WTC11 (cell line): ENCODE results near the gene THEM5. TPM values are rescaled to one million over a fixed set of nuclear protein-coding genes. Genes with fewer than 3 reads are reported as not detected.
A peak's percentile ranks its signal among the peaks of the same experiment; 100 is the strongest.

Experiments
- ATAC-seq: fragments of 200-7000 bp; cut with Tn5 transposase; 2 replicates; pipeline ENCODE4 v1.10.0; 2021; ENCODE audit warnings: mild to moderate bottlenecking, moderate library complexity
- CTCF ChIA-PET: fragments of 300-600 bp; sonication (Branson Sonifier 250); formaldehyde crosslinking; loops from one replicate; lab custom pipeline; 2021; ENCODE audit warnings: antibody characterized with exemption; lab: Charles Lee
- POLR2A ChIA-PET: fragments of 350-600 bp; sonication (Branson Sonifier 250); formaldehyde crosslinking; loops from one replicate; lab custom pipeline; 2021; ENCODE audit warnings: antibody characterized with exemption; lab: Charles Lee
- DNase-seq: peaks from one replicate; pipeline ENCODE4 v3.0.0; 2021; ENCODE audit warnings: low spot score
- H3K27ac Mint-ChIP-seq: 2 replicates; pipeline ENCODE4 v1.8.0; 2021; ENCODE audit warnings: mixed read lengths
- H3K27me3 Mint-ChIP-seq: 2 replicates; pipeline ENCODE4 v1.8.0; 2021; ENCODE audit warnings: low read depth, mild to moderate bottlenecking, moderate library complexity, mixed read lengths
- H3K36me3 Mint-ChIP-seq: 2 replicates; pipeline ENCODE4 v1.8.0; 2021; ENCODE audit warnings: mixed read lengths
- H3K4me1 Mint-ChIP-seq: 2 replicates; pipeline ENCODE4 v1.8.0; 2022; ENCODE audit warnings: mixed read lengths
- H3K4me3 Mint-ChIP-seq: 2 replicates; pipeline ENCODE4 v1.8.0; 2021; ENCODE audit warnings: mild to moderate bottlenecking, moderate library complexity, mixed read lengths
- H3K9me3 Mint-ChIP-seq: 2 replicates; pipeline ENCODE4 v1.8.0; 2021; ENCODE audit warnings: mixed read lengths
- CTCF ChIP-seq: fragments of 200-600 bp; IDR thresholded peaks from 2 replicates; pipeline ENCODE4 v1.8.0; 2022; ENCODE audit warnings: antibody characterized with exemption
- FOXK1 ChIP-seq: sonication (generic); formaldehyde crosslinking; IDR thresholded peaks from 2 replicates; pipeline ENCODE4 v1.8.0; 2022; ENCODE audit warnings: mild to moderate bottlenecking, moderate library complexity, missing genetic modification reagents
- OVOL2 ChIP-seq: fragments of 250-450 bp; sonication (Bioruptor Pico); IDR thresholded peaks from 2 replicates; pipeline ENCODE4 v1.9.0; 2021; ENCODE audit warnings: mild to moderate bottlenecking, borderline replicate concordance
- PRDM15 ChIP-seq: sonication (generic); formaldehyde crosslinking; IDR thresholded peaks from 2 replicates; pipeline ENCODE4 v1.8.0; 2022; ENCODE audit warnings: missing genetic modification reagents
- PRRX2 ChIP-seq: fragments of 250-450 bp; sonication (Bioruptor Pico); IDR thresholded peaks from 2 replicates; pipeline ENCODE4 v1.8.0; 2021; ENCODE audit warnings: mild to moderate bottlenecking
- TCF7 ChIP-seq: sonication (generic); formaldehyde crosslinking; IDR thresholded peaks from 2 replicates; pipeline ENCODE4 v1.8.0; 2022; ENCODE audit warnings: mild to moderate bottlenecking, low read depth, missing genetic modification reagents, moderate library complexity
- TP53 ChIP-seq: sonication (generic); formaldehyde crosslinking; IDR thresholded peaks from 2 replicates; pipeline ENCODE4 v1.8.1; 2023; ENCODE audit warnings: mild to moderate bottlenecking, missing genetic modification reagents
- ZNF317 ChIP-seq: sonication (generic); formaldehyde crosslinking; IDR thresholded peaks from 2 replicates; pipeline ENCODE4 v1.8.1; 2023; ENCODE audit warnings: low read depth, mild to moderate bottlenecking, moderate library complexity, missing genetic modification reagents, borderline replicate concordance
- total RNA-seq: library from RNA; stranded (reverse); gene quantifications from 3 replicates; pipeline ENCODE4 v1.2.3, GENCODE V29; 2021
- TF ChIP-seq, protein P1 (sequence below): sonication (generic); formaldehyde crosslinking; IDR thresholded peaks from 2 replicates; pipeline ENCODE4 v1.8.1; 2022; ENCODE audit warnings: low read depth, mild to moderate bottlenecking, moderate library complexity, missing genetic modification reagents, borderline replicate concordance
- TF ChIP-seq, protein P2 (sequence below): fragments of 250-450 bp; sonication (Bioruptor Pico); conservative IDR thresholded peaks from 2 replicates; pipeline ENCODE4 v1.9.0; 2021; ENCODE audit warnings: mild to moderate bottlenecking
- TF ChIP-seq, protein P3 (sequence below): fragments of 250-450 bp; sonication (Bioruptor Pico); IDR thresholded peaks from 2 replicates; pipeline ENCODE4 v2.1.2; 2022; ENCODE audit warnings: mild to moderate bottlenecking, moderate library complexity

Gene THEM5
- total RNA-seq, 1 experiment from 2014 or later: not detected

DNA sequence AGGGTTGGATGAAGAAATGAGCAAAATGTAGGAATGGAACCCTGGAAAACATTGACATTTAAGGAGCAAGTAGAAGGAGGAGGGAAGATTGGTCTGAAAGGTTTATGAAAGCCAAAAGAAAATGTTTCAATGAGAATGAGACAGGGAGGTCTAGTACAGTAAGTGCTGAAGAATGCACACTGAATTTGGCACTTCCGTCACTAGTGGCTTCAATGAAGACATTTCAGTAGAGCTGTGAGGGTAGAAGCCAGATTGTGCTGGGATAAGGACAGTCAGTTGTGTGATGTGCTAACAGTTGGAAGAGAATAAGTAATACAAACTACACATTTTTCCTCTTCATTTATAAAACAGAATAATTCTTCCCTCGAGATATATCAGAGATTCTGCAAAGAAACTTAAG is 38.7 kb upstream of the THEM5 start (continued):
- TF ChIP-seq, protein P1, sequence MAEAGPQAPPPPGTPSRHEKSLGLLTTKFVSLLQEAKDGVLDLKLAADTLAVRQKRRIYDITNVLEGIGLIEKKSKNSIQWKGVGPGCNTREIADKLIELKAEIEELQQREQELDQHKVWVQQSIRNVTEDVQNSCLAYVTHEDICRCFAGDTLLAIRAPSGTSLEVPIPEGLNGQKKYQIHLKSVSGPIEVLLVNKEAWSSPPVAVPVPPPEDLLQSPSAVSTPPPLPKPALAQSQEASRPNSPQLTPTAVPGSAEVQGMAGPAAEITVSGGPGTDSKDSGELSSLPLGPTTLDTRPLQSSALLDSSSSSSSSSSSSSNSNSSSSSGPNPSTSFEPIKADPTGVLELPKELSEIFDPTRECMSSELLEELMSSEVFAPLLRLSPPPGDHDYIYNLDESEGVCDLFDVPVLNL (CRISPR knock-in tag): no peak

GRCh38 chr1:151891512-151891911 is 38.0 kb upstream of the THEM5 start:
- Mint-ChIP-seq H3K27me3 (no peaks in the 10 kb centered on the region), H3K4me3 (no peak overlapping the region), H3K9me3 (peaks cover 9% of the 10 kb centered on the region), H3K27ac (no peak overlapping the region), H3K4me1 (no peaks in the 10 kb centered on the region), H3K36me3 (peaks cover 29% of the 10 kb centered on the region)
- POLR2A ChIA-PET: no interaction called here
- TF ChIP-seq TCF7 (no peak), TP53 (CRISPR knock-in tag) (no peak), ZNF317 (CRISPR knock-in tag) (no peak), FOXK1 (no peak), PRRX2 (CRISPR knock-in tag) (no peak), PRDM15 (CRISPR knock-in tag) (no peak), OVOL2 (CRISPR knock-in tag) (no peak)
- TF ChIP-seq, protein P2, sequence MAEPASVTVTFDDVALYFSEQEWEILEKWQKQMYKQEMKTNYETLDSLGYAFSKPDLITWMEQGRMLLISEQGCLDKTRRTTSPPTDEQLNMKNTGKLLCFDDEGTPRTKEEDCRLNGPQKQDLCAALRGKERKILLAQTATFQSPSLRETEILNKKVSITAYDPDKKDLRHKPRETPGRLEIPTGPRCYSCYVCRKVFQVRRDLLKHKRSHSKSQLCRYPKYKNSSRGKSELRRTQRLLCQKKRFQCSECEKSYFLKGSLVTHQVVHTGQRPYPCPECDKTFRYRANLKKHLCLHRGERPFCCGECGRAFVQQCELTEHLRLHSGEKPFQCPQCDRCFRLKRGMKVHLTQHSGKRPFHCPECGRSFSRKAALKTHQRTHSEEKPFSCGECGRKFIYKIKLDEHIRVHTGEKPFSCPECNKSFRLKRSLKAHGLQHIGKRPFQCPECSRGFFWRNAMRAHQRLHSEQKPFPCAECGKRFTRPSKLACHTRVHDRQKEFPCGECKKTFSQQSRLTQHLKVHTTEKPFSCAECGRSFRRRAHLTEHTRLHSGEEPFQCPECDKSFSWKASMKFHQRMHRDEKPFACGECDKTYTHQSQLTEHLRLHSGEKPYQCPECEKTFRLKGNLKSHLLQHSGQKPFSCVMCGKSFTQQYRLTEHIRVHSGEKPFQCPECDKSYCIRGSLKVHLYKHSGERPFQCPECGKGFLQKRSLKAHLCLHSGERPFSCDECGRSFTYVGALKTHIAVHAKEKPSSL: no peak
- ATAC-seq: no peak
- CTCF ChIA-PET: interaction anchor here (1.2 kb wide), 2 partner anchors 77 to 110 kb away, joined by 3 to 7 read pairs; no protein-coding TSS in a partner anchor
- no peak for DNase-seq

- DNase-seq (no peak), ATAC-seq (no peak)
- ChIA-PET POLR2A (no interaction called here), CTCF (interaction anchor here (2.5 kb wide), 1 partner anchor 112 kb away, joined by 12 read pairs; no protein-coding TSS in a partner anchor)
- Mint-ChIP-seq H3K36me3 (peaks cover 29% of the 10 kb centered on the region), H3K27ac (no peak overlapping the region), H3K9me3 (peaks cover 10% of the 10 kb centered on the region), H3K4me3 (no peak overlapping the region), H3K27me3 (no peaks in the 10 kb centered on the region), H3K4me1 (no peaks in the 10 kb centered on the region)
- 0 out of 2 replicates have a peak, but pooled peaks have one; percentile 36 for TF ChIP-seq CTCF
- TF ChIP-seq, protein P3, sequence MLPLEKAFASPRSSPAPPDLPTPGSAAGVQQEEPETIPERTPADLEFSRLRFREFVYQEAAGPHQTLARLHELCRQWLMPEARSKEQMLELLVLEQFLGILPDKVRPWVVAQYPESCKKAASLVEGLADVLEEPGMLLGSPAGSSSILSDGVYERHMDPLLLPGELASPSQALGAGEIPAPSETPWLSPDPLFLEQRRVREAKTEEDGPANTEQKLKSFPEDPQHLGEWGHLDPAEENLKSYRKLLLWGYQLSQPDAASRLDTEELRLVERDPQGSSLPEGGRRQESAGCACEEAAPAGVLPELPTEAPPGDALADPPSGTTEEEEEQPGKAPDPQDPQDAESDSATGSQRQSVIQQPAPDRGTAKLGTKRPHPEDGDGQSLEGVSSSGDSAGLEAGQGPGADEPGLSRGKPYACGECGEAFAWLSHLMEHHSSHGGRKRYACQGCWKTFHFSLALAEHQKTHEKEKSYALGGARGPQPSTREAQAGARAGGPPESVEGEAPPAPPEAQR (CRISPR knock-in tag): no peak
These were observed 35.6 kb upstream of the THEM5 start for GRCh38 chr1:151888972-151889570.
